HepG2 (cell line): ENCODE results near the gene ZNF814. TPM values are rescaled to one million over a fixed set of nuclear protein-coding genes. Genes with fewer than 3 reads are reported as not detected.

Experiments
- ARID4A ChIP-seq: sonication (generic); formaldehyde crosslinking; IDR thresholded peaks from 2 replicates; pipeline ENCODE4 v1.5.0; 2020; ENCODE audit warnings: mild to moderate bottlenecking, missing genetic modification reagents, borderline replicate concordance
- CENPX ChIP-seq: sonication (generic); formaldehyde crosslinking; IDR thresholded peaks from 2 replicates; pipeline ENCODE4 v1.9.0; 2021; ENCODE audit warnings: mild to moderate bottlenecking, missing genetic modification reagents, moderate library complexity
- CREB1 ChIP-seq, 2 experiments: fragments of 450-650 bp in 1 of 2; IDR thresholded peaks; 2 replicates each; pipeline ENCODE4 v1.6.1; 2016 to 2017; ENCODE audit warnings: control low read depth in 1 of 2, mild to moderate bottlenecking in 1 of 2, missing compliant biosample characterization in 1 of 2, missing genetic modification characterization in 1 of 2
- FOXC1 ChIP-seq: sonication (generic); formaldehyde crosslinking; IDR thresholded peaks from 2 replicates; pipeline ENCODE4 v1.8.0; 2022; ENCODE audit warnings: mild to moderate bottlenecking, missing genetic modification reagents, borderline replicate concordance
- GZF1 ChIP-seq: sonication (generic); formaldehyde crosslinking; IDR thresholded peaks from 2 replicates; pipeline ENCODE4 v1.5.1; 2020; ENCODE audit warnings: mild to moderate bottlenecking, missing genetic modification reagents
- HNRNPK ChIP-seq: fragments of 200-400 bp; formaldehyde crosslinking; IDR thresholded peaks from 2 replicates; pipeline ENCODE4 v1.6.1; 2018; ENCODE audit warnings: low read length, low read depth, moderate library complexity, mild to moderate bottlenecking; ENCODE audit not compliant: poor library complexity, severe bottlenecking
- KDM2A ChIP-seq: sonication (generic); formaldehyde crosslinking; IDR thresholded peaks from 2 replicates; pipeline ENCODE4 v1.4.0; 2020; ENCODE audit warnings: low read depth, missing genetic modification reagents, borderline replicate concordance
- MLX ChIP-seq: IDR thresholded peaks from 2 replicates; pipeline ENCODE4 v1.6.1; 2016
- MXD4 ChIP-seq: IDR thresholded peaks from 2 replicates; pipeline ENCODE4 v1.6.1; 2016; ENCODE audit warnings: mild to moderate bottlenecking, missing biosample characterization, missing genetic modification reagents
- NFYC ChIP-seq: IDR thresholded peaks from 2 replicates; pipeline ENCODE4 v1.6.1; 2016; ENCODE audit warnings: missing genetic modification reagents, missing compliant biosample characterization
- PHF21A ChIP-seq: sonication (generic); formaldehyde crosslinking; IDR thresholded peaks from 2 replicates; pipeline ENCODE4 v1.5.0; 2020; ENCODE audit warnings: mild to moderate bottlenecking, missing genetic modification reagents
- XRCC5 ChIP-seq: fragments of 200-400 bp; formaldehyde crosslinking; optimal IDR thresholded peaks from 2 replicates; pipeline ENCODE3; 2017; ENCODE audit warnings: mild to moderate bottlenecking, low read length
- ZNF101 ChIP-seq: sonication (generic); formaldehyde crosslinking; IDR thresholded peaks from 2 replicates; pipeline ENCODE4 v1.4.0; 2020; ENCODE audit warnings: mild to moderate bottlenecking, low read depth, missing genetic modification reagents, borderline replicate concordance
- ZNF225 ChIP-seq: sonication (generic); formaldehyde crosslinking; IDR thresholded peaks from 2 replicates; pipeline ENCODE4 v1.4.0; 2020; ENCODE audit warnings: mild to moderate bottlenecking, missing genetic modification reagents
- ZNF230 ChIP-seq: sonication (generic); formaldehyde crosslinking; IDR thresholded peaks from 2 replicates; pipeline ENCODE4 v1.4.0; 2020; ENCODE audit warnings: mild to moderate bottlenecking, missing genetic modification reagents
- polyA plus RNA-seq, 8 experiments: library from polyadenylated mRNA; depleted of rRNA in 3 of 8; stranded (reverse) in 7 of 8; unstranded in 1 of 8; fragments of >200 nt; fragmentation: Illumina TruSeq in 4 of 8; extraction: Trizol in 4 of 8; gene quantifications; 2 replicates each; pipeline versions ENCODE4 v1.2.1 to v1.2.3, GENCODE V29; 2011 to 2016; ENCODE audit warnings: low read depth in 4 of 8, missing spikeins in 1 of 8, mixed read lengths in 1 of 8; ENCODE audit not compliant: insufficient read depth in 1 of 8
- total RNA-seq, 5 experiments: library from RNA; depleted of rRNA; stranded (reverse); fragments of >200 nt; fragmentation: Illumina TruSeq; extraction: Trizol; gene quantifications; 2 replicates each; pipeline ENCODE4 v1.2.3, GENCODE V29; 2016; ENCODE audit warnings: low read depth in 1 of 5
- TF ChIP-seq, protein P1 (sequence below): sonication (generic); formaldehyde crosslinking; IDR thresholded peaks from 2 replicates; pipeline ENCODE4 v1.4.0; 2020; ENCODE audit warnings: missing genetic modification reagents, borderline replicate concordance
- TF ChIP-seq, protein P2 (sequence below): sonication (generic); formaldehyde crosslinking; IDR thresholded peaks from 2 replicates; pipeline ENCODE4 v1.4.0; 2020; ENCODE audit warnings: missing genetic modification reagents, borderline replicate concordance

Gene ZNF814
- total and polyA plus RNA-seq, 2 of the 13 experiments (the other 11 are each of a cell fraction or from before 2014, with no cell fraction given) = 2.5 to 3.4 TPM

GRCh38 chr19:57814505-57815246, 74.2 kb downstream of the ZNF814 start, which contains the start of gene ZNF552 (continued):
- TF ChIP-seq, protein P1, sequence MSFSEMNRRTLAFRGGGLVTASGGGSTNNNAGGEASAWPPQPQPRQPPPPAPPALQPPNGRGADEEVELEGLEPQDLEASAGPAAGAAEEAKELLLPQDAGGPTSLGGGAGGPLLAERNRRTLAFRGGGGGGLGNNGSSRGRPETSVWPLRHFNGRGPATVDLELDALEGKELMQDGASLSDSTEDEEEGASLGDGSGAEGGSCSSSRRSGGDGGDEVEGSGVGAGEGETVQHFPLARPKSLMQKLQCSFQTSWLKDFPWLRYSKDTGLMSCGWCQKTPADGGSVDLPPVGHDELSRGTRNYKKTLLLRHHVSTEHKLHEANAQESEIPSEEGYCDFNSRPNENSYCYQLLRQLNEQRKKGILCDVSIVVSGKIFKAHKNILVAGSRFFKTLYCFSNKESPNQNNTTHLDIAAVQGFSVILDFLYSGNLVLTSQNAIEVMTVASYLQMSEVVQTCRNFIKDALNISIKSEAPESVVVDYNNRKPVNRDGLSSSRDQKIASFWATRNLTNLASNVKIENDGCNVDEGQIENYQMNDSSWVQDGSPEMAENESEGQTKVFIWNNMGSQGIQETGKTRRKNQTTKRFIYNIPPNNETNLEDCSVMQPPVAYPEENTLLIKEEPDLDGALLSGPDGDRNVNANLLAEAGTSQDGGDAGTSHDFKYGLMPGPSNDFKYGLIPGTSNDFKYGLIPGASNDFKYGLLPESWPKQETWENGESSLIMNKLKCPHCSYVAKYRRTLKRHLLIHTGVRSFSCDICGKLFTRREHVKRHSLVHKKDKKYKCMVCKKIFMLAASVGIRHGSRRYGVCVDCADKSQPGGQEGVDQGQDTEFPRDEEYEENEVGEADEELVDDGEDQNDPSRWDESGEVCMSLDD = no peak
- no peak for TF ChIP-seq PHF21A (CRISPR knock-in tag)
- peak; percentile 86 for TF ChIP-seq KDM2A
- TF ChIP-seq MLX = no peak
- no peak for TF ChIP-seq HNRNPK
- TF ChIP-seq GZF1 (CRISPR knock-in tag) = no peak
- peak; percentile 96 for TF ChIP-seq NFYC (CRISPR knock-in tag)
- TF ChIP-seq ARID4A = peak; percentile 77
- TF ChIP-seq FOXC1 = peak; percentile 42; the same call in 1 of the 2 replicates
- peak; percentile 70; the same call in 1 of the 2 replicates for TF ChIP-seq MXD4 (CRISPR knock-in tag)
- peak; percentile 74; the same call in 1 of the 2 replicates for TF ChIP-seq ZNF225 (CRISPR knock-in tag)
- peak; percentile 72 for TF ChIP-seq XRCC5
- TF ChIP-seq, protein P2, sequence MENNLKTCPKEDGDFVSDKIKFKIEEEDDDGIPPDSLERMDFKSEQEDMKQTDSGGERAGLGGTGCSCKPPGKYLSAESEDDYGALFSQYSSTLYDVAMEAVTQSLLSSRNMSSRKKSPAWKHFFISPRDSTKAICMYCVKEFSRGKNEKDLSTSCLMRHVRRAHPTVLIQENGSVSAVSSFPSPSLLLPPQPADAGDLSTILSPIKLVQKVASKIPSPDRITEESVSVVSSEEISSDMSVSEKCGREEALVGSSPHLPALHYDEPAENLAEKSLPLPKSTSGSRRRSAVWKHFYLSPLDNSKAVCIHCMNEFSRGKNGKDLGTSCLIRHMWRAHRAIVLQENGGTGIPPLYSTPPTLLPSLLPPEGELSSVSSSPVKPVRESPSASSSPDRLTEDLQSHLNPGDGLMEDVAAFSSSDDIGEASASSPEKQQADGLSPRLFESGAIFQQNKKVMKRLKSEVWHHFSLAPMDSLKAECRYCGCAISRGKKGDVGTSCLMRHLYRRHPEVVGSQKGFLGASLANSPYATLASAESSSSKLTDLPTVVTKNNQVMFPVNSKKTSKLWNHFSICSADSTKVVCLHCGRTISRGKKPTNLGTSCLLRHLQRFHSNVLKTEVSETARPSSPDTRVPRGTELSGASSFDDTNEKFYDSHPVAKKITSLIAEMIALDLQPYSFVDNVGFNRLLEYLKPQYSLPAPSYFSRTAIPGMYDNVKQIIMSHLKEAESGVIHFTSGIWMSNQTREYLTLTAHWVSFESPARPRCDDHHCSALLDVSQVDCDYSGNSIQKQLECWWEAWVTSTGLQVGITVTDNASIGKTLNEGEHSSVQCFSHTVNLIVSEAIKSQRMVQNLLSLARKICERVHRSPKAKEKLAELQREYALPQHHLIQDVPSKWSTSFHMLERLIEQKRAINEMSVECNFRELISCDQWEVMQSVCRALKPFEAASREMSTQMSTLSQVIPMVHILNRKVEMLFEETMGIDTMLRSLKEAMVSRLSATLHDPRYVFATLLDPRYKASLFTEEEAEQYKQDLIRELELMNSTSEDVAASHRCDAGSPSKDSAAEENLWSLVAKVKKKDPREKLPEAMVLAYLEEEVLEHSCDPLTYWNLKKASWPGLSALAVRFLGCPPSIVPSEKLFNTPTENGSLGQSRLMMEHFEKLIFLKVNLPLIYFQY (CRISPR knock-in tag) = no peak
- TF ChIP-seq ZNF101 = 0 out of 2 replicates have a peak, but pooled peaks have one; percentile 11
- TF ChIP-seq CENPX (CRISPR knock-in tag) = no peak
- TF ChIP-seq CREB1 (IDR thresholded peaks at IDR 0.05) = peak; percentile 90
- TF ChIP-seq CREB1 (CRISPR knock-in tag; IDR thresholded peaks at IDR 0.05) = peak; percentile 96
- no peak for TF ChIP-seq ZNF230 (CRISPR knock-in tag)
